HL-60/S4 (cell line): ENCODE data around the gene PLD4.

Experiments
- in situ Hi-C: fragments of 300-500 bp; cut with MboI; formaldehyde crosslinking; loops from 2 replicates; pipeline ENCODE4 v1.14.3; 2022; ENCODE audit warnings: low sequenced_read_pairs

The PLD4 gene

GRCh38 chr14:104927432-104927816 is 2.7 kb downstream of the PLD4 start:
- in situ Hi-C loops = no loop called here

DNA sequence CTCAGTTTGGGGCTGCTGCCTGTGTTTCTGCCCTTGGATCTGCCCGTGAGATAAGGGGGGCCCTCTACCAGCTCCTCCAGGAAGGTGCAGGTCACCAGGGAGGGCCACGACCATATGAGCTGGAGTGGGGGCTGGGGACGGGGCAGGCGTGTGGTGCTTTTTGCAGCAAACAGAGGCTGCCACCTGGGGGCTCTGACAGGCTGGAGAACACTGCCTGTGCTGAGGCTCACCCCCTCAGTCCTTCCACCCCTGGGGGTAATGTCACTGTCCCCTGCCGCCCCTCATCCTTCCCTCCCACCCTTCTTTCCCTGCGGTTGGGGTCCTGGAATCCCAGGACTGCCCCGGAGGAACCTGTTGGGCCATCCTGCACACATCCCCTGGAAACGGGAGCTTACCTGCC is 3.2 kb downstream of the PLD4 start:
- in situ Hi-C loops = no loop called here

GRCh38 chr14:104928391-104929133 is 3.9 kb downstream of the PLD4 start:
- in situ Hi-C loops = no loop called here

DNA sequence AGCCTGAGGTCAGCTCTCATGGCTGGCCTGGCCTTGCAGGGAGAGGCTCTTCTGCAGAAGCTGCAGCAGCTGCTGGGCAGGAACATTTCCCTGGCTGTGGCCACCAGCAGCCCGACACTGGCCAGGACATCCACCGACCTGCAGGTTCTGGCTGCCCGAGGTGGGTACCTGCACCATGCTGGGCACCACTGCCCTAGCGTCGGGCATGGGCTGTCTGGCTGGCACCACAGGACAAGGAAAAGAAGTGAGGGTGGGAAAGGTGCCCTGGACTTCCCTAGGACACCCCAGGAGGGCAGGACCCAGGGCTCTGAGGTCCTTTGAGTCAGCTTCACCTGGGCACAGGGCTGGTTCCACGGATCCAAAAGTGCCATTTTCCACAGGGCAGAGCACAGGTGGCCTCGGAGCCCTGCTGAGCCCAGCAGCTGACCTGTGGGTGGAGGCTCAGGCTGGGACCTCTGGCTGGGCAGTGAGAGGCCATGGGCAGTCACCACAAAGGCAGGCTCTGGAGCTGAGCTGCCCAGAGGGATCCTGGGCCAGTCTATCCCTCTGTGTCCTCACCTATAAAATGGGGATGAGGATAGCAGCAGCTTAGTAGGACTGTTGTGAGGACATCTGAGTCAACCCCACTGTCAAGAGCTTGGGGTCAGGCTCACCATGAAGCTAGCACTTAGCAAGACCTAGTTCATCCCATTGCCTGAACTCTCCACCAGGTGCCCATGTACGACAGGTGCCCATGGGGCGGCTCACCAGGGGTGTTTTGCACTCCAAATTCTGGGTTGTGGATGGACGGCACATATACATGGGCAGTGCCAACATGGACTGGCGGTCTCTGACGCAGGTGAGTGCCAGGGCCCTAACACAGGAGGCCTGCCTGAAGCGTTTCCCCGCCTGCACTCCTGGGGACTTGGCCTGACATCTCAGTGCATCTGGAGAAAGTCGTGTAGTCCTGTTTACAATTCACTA is 4.9 kb downstream of the PLD4 start:
- in situ Hi-C loops = no loop called here

GRCh38 chr14:104930526-104931303 is 6.0 kb downstream of the PLD4 start:
- in situ Hi-C loops = no loop called here

DNA sequence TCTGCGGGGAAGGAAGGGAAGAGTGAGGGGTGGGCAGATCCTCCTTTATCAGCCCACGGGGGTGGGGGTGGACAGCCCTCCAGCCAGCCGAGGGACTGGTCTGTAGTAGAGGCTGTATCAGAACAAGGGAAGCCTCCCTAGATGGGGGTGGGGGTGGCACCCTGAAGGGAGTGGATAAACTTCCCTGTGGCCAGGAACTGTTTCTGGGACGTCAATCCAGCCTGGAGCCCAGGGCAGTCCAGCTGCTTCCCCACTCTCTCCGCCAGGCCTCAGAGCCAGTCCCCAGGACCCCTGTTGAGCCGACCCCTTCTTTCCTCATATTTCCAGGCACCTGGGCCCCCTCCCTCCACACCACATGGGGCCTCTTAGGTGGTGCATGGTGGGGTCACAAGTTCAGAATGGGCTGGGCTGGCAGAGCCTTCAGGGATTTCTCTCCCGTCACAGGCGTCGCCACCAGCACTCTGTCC is 6.7 kb downstream of the PLD4 start:
- in situ Hi-C loops = no loop called here

- in situ Hi-C loops = no loop called here
Observed at GRCh38 chr14:104931771-104932675, 7.3 kb downstream of the PLD4 start.

DNA sequence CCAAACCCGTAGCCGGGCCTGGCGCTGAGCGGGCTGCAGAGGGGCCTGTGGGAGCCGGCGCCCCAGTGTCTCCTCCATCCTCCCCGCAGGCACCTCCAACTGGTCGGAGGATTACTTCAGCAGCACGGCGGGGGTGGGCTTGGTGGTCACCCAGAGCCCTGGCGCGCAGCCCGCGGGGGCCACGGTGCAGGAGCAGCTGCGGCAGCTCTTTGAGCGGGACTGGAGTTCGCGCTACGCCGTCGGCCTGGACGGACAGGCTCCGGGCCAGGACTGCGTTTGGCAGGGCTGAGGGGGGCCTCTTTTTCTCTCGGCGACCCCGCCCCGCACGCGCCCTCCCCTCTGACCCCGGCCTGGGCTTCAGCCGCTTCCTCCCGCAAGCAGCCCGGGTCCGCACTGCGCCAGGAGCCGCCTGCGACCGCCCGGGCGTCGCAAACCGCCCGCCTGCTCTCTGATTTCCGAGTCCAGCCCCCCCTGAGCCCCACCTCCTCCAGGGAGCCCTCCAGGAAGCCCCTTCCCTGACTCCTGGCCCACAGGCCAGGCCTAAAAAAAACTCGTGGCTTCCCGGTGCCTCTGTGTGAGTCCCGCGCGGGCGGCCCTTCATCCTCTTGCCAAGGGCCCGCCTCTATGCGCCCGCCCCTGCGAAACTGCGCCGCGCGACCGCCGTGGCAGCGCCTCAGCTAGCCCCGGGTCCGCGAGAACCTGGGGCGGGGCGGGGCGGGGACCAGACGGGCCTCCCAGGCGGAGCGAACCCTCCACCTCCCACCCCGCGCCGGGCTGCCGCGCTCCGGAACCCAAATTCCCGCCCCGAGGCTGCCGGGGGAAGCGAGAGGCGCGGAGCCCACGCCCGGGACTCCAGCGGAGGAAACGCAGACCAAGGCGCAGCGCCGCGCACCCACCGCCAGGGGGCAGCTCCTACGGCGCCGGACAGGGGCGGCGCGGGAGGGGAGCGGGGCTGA is 8.3 kb downstream of the PLD4 start:
- in situ Hi-C loops = no loop called here

DNA sequence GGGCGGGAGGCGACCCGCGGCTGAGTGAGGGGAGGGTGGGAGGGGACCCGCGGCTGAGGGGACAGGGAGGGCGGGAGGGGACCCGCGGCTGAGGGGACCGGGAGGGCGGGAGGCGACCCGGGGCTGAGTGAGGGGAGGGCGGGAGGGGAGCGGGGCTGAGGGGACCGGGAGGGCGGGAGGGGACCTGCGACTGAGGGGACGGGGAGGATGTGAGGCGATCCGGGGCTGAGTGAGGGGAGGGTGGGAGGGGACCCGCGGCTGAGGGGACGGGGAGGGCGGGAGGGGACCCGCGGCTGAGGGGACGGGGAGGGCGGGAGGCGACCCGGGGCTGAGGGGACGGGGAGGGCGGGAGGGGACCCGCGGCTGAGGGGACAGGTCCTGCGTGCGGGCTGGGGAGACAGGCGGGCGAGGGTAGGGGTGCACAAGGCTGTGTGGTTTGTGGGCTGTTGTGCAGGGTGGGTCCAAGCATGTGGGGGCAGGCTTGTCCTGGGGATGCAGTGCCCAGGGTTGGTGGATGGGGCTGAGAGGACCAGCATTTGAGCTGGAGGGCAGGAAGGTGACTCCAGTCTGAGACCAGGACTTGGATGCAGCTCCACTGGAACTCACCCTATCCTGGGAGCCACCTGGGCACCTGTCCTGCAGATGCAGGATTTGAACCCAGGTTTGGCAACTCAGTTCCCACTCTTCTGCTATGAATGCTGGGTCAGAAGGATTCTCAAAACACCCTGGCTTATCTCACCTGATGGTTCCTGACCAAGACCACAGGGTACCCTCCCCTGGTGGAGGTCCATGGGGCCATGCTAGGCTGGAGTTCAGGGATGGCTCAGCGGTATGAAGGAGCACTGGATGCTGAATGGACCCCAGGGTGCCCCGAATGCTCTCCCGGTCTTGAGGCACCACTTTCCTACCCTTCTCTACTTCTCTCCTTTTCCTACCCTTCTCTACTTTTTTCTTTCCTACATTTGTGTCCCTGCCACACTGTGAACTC is 9.4 kb downstream of the PLD4 start:
- in situ Hi-C loops = no loop called here

- in situ Hi-C loops = no loop called here
Observed at GRCh38 chr14:104935026-104935650, 10.5 kb downstream of the PLD4 start.

DNA sequence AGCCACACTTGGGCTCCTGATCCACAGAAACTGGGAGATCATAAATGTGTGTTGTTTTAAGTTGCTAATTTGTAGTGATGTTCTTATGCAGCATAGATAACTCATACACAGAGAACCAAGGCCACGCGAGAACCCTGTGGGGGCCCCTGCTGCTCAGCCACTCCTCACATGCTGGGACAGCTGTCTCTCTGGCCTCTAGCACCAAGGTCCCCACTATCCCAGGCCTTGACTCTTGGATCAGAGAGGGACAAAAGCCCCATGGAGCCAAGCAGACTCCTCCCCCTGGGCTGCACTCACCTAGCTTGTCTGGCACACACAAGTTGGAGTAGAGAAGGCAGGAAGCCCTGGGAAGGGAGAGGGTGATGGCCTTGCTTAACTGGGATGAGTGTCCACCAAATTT is 11.3 kb downstream of the PLD4 start:
- in situ Hi-C loops = no loop called here

- in situ Hi-C loops = no loop called here
Observed at GRCh38 chr14:104936361-104937155, 11.9 kb downstream of the PLD4 start.

DNA sequence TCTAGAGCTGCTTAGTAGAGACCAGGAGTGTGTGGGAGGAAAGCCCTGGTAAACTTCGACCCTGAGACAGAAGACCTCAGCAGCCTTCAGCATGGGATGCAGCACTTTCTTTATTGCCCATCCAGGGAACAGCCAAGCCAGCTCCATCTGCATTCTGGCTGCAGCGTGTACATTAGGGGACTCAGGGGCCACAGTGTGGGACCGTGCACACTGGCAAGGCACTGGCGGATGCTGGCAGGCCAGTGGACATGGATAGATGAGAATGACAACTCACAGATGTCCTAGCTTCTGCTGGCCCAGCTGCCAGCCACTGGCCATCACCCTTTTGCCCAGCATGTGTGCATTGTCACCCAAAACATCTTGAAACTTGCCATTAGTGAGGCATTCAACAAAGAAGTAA is 12.5 kb downstream of the PLD4 start:
- in situ Hi-C loops = no loop called here

DNA sequence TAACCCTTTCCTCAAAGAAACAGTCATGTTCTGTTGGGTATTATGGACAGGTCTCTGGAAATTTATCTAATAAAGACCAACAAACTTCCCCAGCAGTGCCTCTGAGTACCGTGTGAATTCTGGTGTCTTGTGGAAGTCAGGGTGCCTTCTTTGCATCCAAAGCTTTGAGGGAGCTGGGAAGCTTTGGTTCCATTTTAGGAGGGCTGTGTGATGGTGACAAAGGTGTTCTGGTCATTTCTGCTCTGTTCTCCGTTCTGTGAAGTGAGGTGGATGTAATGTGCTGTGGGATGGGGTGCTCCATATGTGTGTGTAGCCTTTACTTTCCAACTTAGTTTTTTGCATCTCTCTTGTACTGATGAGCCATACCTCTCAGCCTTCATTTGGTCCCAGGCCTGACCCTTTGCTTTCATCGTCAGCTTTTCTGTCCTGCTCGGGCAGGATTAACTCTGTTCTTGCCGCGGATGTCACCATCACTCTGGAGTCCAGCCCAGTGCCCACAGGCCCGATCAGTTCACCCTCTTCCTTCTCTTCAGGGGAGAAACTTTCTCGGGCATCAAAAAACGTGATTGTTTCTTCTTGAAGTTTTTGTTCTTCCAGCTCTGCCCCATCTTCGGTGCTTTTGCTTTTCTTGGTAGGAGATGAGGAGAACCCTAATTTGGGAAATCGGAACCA is 13.2 kb downstream of the PLD4 start:
- in situ Hi-C loops = no loop called here

GRCh38 chr14:104938436-104938835 is 13.8 kb downstream of the PLD4 start:
- in situ Hi-C loops = no loop called here

GRCh38 chr14:104938960-104939359 is 14.3 kb downstream of the PLD4 start:
- in situ Hi-C loops = no loop called here
